Upper lobe of right lung (tissue), 1 donor: ENCODE data around the gene OR52B6. TPM values are rescaled to one million over a fixed set of nuclear protein-coding genes. Genes with fewer than 3 reads are reported as not detected.
"Not testable (repeated sequence)": the region's sequence is repeated elsewhere in the genome, so short reads cannot be mapped to it uniquely, and the experiment has no call there.

Experiments used
- ATAC-seq: fragments of 200-7000 bp; cut with Tn5 transposase; one replicate; pipeline ENCODE4 v1.9.1; 2020; ENCODE audit warnings: mild to moderate bottlenecking, moderate library complexity
- DNase-seq: peaks from one replicate; pipeline ENCODE4 v3.0.0-alpha.2; 2020
- H3K27ac ChIP-seq: fragments of 200-600 bp; one replicate; pipeline ENCODE4 v1.8.0; 2022
- H3K27me3 ChIP-seq: fragments of 200-600 bp; one replicate; pipeline ENCODE4 v1.8.0; 2022; ENCODE audit warnings: mild to moderate bottlenecking
- H3K36me3 ChIP-seq: fragments of 200-600 bp; one replicate; pipeline ENCODE4 v1.8.0; 2022
- H3K4me1 ChIP-seq: fragments of 200-600 bp; one replicate; pipeline ENCODE4 v1.8.0; 2022
- H3K4me3 ChIP-seq: fragments of 200-600 bp; one replicate; pipeline ENCODE4 v1.8.0; 2022; ENCODE audit warnings: mild to moderate bottlenecking
- H3K9me3 ChIP-seq: fragments of 200-600 bp; one replicate; pipeline ENCODE4 v1.8.0; 2022
- CTCF ChIP-seq: fragments of 200-600 bp; IDR thresholded peaks from one replicate; pipeline ENCODE4 v1.8.0; 2022; ENCODE audit warnings: antibody characterized with exemption
- intact Hi-C: fragments of 100-400 bp; cut with DNase I; formaldehyde crosslinking; loops from one replicate; pipeline ENCODE4 v1.11.0; 2022
- total RNA-seq: library from RNA; stranded (reverse); fragmentation: NEBNext Ultra II Directional; extraction: Animal tissue kit (Norgen Biotek cat#: 25700); gene quantifications from one replicate; pipeline ENCODE4 v1.2.1, GENCODE V29; 2021
- donor health status: DM: no; HTN: yes; CAD: no; lungs with severe emphysema.

OR52B6 gene
- total RNA-seq, 1 donor from 2014 or later = not detected

- H3K4me3 ChIP-seq = peak within 1 kb of the TSS; percentile 50
- no peaks in the 10 kb centered on the region for H3K36me3 ChIP-seq
- no peaks in the 10 kb centered on the region for H3K27me3 ChIP-seq
- H3K4me1 ChIP-seq = peaks cover 3% of the 10 kb centered on the region
- ATAC-seq = peak; percentile 73
- intact Hi-C loops = no loop called here
- H3K27ac ChIP-seq = peak within 1 kb of the TSS; percentile 32
- H3K9me3 ChIP-seq = no peaks in the 10 kb centered on the region
- peak; percentile 82 for DNase-seq
- no peak for TF ChIP-seq CTCF
Measured at GRCh38 chr11:5596607-5597201, 16.0 kb downstream of the OR52B6 start, which contains the start of gene TRIM6. Gene TRIM6 (plus strand): TSS chr11:5596637. CDS start chr11:5596898, 261 bp downstream.

- no peak for TF ChIP-seq CTCF
- no peaks in the 10 kb centered on the region for H3K27me3 ChIP-seq
- H3K4me3 ChIP-seq = no peak overlapping the region
- DNase-seq (no peak), ATAC-seq (no peak)
- H3K4me1 ChIP-seq = peaks cover 3% of the 10 kb centered on the region
- H3K9me3 ChIP-seq = no peaks in the 10 kb centered on the region
- H3K36me3 ChIP-seq = no peaks in the 10 kb centered on the region
- no peak overlapping the region for H3K27ac ChIP-seq
- intact Hi-C loops = no loop called here
Measured at GRCh38 chr11:5597953-5598352, 17.3 kb downstream of the OR52B6 start.

GRCh38 chr11:5600374-5600851, 19.7 kb downstream of the OR52B6 start:
- Histone ChIP-seq H3K36me3 (no peaks in the 10 kb centered on the region), H3K9me3 (no peaks in the 10 kb centered on the region), H3K4me1 (peaks cover 3% of the 10 kb centered on the region), H3K4me3 (no peak overlapping the region), H3K27me3 (no peaks in the 10 kb centered on the region), H3K27ac (peak overlapping the region; percentile 26)
- peak; percentile 81 for TF ChIP-seq CTCF
- intact Hi-C loops = no loop called here
- DNase-seq = peak; percentile 82
- ATAC-seq = peak; percentile 91

GRCh38 chr11:5602791-5603190, 22.1 kb downstream of the OR52B6 start:
- not testable (repeated sequence) for H3K36me3 ChIP-seq

GRCh38 chr11:5603326-5603725, 22.6 kb downstream of the OR52B6 start:
- no peak for TF ChIP-seq CTCF
- intact Hi-C loops = no loop called here
- Histone ChIP-seq H3K4me1 (no peaks in the 10 kb centered on the region), H3K36me3 (no peaks in the 10 kb centered on the region), H3K9me3 (no peaks in the 10 kb centered on the region), H3K27ac (no peak overlapping the region), H3K27me3 (no peaks in the 10 kb centered on the region), H3K4me3 (no peak overlapping the region)
- DNase-seq = no peak
- ATAC-seq = no peak

More at GRCh38 chr11:5602791-5603190, 22.1 kb downstream of the OR52B6 start:
- ATAC-seq, H3K27me3 ChIP-seq, H3K9me3 ChIP-seq, intact Hi-C loops, H3K4me3 ChIP-seq, H3K4me1 ChIP-seq, DNase-seq, H3K27ac ChIP-seq: not testable (repeated sequence)

- no peak overlapping the region for H3K27ac ChIP-seq
- intact Hi-C loops = no loop called here
- TF ChIP-seq CTCF = no peak
- ATAC-seq (no peak), DNase-seq (no peak)
- H3K4me1 ChIP-seq = no peaks in the 10 kb centered on the region
- H3K4me3 ChIP-seq = no peak overlapping the region
- H3K9me3 ChIP-seq = no peaks in the 10 kb centered on the region
- no peaks in the 10 kb centered on the region for H3K27me3 ChIP-seq
- H3K36me3 ChIP-seq = no peaks in the 10 kb centered on the region
Measured at GRCh38 chr11:5604896-5605295, 24.2 kb downstream of the OR52B6 start.
